ENCODE measurements around the gene ASPSCR1. TPM values are rescaled to one million over a fixed set of nuclear protein-coding genes. Genes with fewer than 3 reads are reported as not detected.

ASPSCR1 gene
- total and polyA plus RNA-seq, 2 of the 13 experiments (the other 11 are each of a cell fraction or from before 2014, with no cell fraction given): 274 to 314 TPM

DNA sequence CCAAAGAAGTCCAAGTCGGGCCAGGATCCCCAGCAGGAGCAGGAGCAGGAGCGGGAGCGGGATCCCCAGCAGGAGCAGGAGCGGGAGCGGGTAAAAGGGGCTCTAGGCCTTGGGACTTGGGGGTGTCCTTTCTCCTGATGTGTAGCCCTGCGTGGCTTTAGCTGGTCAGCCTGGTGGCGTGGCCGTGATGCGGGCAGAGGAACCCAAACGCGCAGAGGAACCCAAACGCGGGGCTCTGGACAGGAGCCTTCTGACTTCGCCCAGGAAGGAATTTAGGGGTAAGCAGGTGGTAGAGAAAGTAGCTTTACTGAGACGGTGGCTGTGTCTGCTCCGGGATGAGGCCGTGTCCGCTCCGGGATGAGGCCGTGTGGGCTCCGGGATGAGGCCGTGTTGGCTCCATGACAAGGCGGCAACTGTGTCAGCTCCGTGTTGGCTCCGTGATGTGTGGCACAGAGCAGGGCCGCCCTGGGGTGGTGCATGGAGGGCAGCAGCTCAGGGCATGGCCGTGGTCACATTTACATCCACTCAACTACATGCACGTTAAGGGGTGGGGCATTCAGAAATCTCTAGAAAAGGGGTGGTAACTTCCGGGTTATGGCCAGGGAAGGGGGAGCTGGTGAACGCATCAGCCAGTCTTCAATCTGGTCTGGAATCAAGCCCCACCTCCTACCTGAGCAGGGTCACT lies 19.5 kb downstream of the ASPSCR1 start (continued):
- TF ChIP-seq, protein P1, sequence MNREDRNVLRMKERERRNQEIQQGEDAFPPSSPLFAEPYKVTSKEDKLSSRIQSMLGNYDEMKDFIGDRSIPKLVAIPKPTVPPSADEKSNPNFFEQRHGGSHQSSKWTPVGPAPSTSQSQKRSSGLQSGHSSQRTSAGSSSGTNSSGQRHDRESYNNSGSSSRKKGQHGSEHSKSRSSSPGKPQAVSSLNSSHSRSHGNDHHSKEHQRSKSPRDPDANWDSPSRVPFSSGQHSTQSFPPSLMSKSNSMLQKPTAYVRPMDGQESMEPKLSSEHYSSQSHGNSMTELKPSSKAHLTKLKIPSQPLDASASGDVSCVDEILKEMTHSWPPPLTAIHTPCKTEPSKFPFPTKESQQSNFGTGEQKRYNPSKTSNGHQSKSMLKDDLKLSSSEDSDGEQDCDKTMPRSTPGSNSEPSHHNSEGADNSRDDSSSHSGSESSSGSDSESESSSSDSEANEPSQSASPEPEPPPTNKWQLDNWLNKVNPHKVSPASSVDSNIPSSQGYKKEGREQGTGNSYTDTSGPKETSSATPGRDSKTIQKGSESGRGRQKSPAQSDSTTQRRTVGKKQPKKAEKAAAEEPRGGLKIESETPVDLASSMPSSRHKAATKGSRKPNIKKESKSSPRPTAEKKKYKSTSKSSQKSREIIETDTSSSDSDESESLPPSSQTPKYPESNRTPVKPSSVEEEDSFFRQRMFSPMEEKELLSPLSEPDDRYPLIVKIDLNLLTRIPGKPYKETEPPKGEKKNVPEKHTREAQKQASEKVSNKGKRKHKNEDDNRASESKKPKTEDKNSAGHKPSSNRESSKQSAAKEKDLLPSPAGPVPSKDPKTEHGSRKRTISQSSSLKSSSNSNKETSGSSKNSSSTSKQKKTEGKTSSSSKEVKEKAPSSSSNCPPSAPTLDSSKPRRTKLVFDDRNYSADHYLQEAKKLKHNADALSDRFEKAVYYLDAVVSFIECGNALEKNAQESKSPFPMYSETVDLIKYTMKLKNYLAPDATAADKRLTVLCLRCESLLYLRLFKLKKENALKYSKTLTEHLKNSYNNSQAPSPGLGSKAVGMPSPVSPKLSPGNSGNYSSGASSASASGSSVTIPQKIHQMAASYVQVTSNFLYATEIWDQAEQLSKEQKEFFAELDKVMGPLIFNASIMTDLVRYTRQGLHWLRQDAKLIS (CRISPR knock-in tag; IDR thresholded peaks at IDR 0.05): 0 out of 2 replicates have a peak, but pooled peaks have one; percentile 59
- TF ChIP-seq GATAD2A (CRISPR knock-in tag; IDR thresholded peaks at IDR 0.05) (peak; percentile 47), KDM2A (CRISPR knock-in tag; IDR thresholded peaks at IDR 0.05; ENCODE audit: borderline replicate concordance, low read depth) (0 out of 2 replicates have a peak, but pooled peaks have one; percentile 34), ZNF260 (CRISPR knock-in tag; IDR thresholded peaks at IDR 0.05; ENCODE audit: borderline replicate concordance, low read depth) (no peak), EHMT2 (IDR thresholded peaks at IDR 0.05; ENCODE audit: borderline replicate concordance, low read depth, low read length) (no peak), ZNF556 (CRISPR knock-in tag; IDR thresholded peaks at IDR 0.05; ENCODE audit: borderline replicate concordance) (no peak), RAD21 (CRISPR knock-in tag; IDR thresholded peaks at IDR 0.05) (no peak), SIX1 (CRISPR knock-in tag; IDR thresholded peaks at IDR 0.05; ENCODE audit: borderline replicate concordance) (no peak), PHF21A (CRISPR knock-in tag; IDR thresholded peaks at IDR 0.05) (peak; percentile 19; the same call in 1 of the 2 replicates), SRF (IDR thresholded peaks at IDR 0.05; ENCODE audit: low read depth, low read length) (no peak), ZNF224 (CRISPR knock-in tag; IDR thresholded peaks at IDR 0.05) (no peak)
- TF ChIP-seq, protein P2, sequence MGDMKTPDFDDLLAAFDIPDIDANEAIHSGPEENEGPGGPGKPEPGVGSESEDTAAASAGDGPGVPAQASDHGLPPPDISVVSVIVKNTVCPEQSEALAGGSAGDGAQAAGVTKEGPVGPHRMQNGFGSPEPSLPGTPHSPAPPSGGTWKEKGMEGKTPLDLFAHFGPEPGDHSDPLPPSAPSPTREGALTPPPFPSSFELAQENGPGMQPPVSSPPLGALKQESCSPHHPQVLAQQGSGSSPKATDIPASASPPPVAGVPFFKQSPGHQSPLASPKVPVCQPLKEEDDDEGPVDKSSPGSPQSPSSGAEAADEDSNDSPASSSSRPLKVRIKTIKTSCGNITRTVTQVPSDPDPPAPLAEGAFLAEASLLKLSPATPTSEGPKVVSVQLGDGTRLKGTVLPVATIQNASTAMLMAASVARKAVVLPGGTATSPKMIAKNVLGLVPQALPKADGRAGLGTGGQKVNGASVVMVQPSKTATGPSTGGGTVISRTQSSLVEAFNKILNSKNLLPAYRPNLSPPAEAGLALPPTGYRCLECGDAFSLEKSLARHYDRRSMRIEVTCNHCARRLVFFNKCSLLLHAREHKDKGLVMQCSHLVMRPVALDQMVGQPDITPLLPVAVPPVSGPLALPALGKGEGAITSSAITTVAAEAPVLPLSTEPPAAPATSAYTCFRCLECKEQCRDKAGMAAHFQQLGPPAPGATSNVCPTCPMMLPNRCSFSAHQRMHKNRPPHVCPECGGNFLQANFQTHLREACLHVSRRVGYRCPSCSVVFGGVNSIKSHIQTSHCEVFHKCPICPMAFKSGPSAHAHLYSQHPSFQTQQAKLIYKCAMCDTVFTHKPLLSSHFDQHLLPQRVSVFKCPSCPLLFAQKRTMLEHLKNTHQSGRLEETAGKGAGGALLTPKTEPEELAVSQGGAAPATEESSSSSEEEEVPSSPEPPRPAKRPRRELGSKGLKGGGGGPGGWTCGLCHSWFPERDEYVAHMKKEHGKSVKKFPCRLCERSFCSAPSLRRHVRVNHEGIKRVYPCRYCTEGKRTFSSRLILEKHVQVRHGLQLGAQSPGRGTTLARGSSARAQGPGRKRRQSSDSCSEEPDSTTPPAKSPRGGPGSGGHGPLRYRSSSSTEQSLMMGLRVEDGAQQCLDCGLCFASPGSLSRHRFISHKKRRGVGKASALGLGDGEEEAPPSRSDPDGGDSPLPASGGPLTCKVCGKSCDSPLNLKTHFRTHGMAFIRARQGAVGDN (CRISPR knock-in tag; IDR thresholded peaks at IDR 0.05): peak; percentile 97
- TF ChIP-seq, protein P3, sequence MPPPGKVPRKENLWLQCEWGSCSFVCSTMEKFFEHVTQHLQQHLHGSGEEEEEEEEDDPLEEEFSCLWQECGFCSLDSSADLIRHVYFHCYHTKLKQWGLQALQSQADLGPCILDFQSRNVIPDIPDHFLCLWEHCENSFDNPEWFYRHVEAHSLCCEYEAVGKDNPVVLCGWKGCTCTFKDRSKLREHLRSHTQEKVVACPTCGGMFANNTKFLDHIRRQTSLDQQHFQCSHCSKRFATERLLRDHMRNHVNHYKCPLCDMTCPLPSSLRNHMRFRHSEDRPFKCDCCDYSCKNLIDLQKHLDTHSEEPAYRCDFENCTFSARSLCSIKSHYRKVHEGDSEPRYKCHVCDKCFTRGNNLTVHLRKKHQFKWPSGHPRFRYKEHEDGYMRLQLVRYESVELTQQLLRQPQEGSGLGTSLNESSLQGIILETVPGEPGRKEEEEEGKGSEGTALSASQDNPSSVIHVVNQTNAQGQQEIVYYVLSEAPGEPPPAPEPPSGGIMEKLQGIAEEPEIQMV (CRISPR knock-in tag; IDR thresholded peaks at IDR 0.05; ENCODE audit: low read depth): peak; percentile 15; the same call in 1 of the 2 replicates
- TF ChIP-seq, protein P4, sequence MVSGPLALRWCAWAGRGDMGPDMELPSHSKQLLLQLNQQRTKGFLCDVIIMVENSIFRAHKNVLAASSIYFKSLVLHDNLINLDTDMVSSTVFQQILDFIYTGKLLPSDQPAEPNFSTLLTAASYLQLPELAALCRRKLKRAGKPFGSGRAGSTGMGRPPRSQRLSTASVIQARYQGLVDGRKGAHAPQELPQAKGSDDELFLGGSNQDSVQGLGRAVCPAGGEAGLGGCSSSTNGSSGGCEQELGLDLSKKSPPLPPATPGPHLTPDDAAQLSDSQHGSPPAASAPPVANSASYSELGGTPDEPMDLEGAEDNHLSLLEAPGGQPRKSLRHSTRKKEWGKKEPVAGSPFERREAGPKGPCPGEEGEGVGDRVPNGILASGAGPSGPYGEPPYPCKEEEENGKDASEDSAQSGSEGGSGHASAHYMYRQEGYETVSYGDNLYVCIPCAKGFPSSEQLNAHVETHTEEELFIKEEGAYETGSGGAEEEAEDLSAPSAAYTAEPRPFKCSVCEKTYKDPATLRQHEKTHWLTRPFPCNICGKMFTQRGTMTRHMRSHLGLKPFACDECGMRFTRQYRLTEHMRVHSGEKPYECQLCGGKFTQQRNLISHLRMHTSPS (CRISPR knock-in tag; IDR thresholded peaks at IDR 0.05; ENCODE audit: low read depth): 0 out of 2 replicates have a peak, but pooled peaks have one; percentile 44
